HFF-Myc (cell line): ENCODE results near the gene ABHD8.

ENCODE experiments used
- DNase-seq: peaks from one replicate; pipeline ENCODE4 v3.0.0-alpha.2; 2011; ENCODE audit warnings: low read depth; ENCODE audit errors: extremely low read depth
- H3K4me3 ChIP-seq: replicated peaks from 2 replicates; pipeline ENCODE4 v1.5.1; 2011; ENCODE audit warnings: low read depth, mild to moderate bottlenecking, control low read depth, low read length
- CTCF ChIP-seq: IDR thresholded peaks from 2 replicates; pipeline ENCODE4 v1.5.1; 2012; ENCODE audit warnings: mild to moderate bottlenecking, low read depth, low read length, control low read depth; ENCODE audit errors: missing control alignments

The ABHD8 gene

GRCh38 chr19:17329366-17330261 lies 26.4 kb upstream of the ABHD8 start:
- no peak overlapping the region for H3K4me3 ChIP-seq
- TF ChIP-seq CTCF = no peak
- DNase-seq = no peak

GRCh38 chr19:17328517-17329365 lies 25.5 kb upstream of the ABHD8 start:
- H3K4me3 ChIP-seq = no peak overlapping the region
- no peak for DNase-seq
- no peak for TF ChIP-seq CTCF

- DNase-seq = no peak
- H3K4me3 ChIP-seq = no peak overlapping the region
- TF ChIP-seq CTCF = no peak
Observed at GRCh38 chr19:17327654-17328516, 24.7 kb upstream of the ABHD8 start.

- no peak for TF ChIP-seq CTCF
- no peak for DNase-seq
- H3K4me3 ChIP-seq = no peak overlapping the region
Observed at GRCh38 chr19:17327068-17327653, 23.9 kb upstream of the ABHD8 start.

GRCh38 chr19:17326595-17326966 lies 23.4 kb upstream of the ABHD8 start:
- no peak overlapping the region for H3K4me3 ChIP-seq
- no peak for DNase-seq
- TF ChIP-seq CTCF = no peak
